Suprapubic skin (tissue), 4 donors: ENCODE measurements around the gene SEMA3F. TPM values are rescaled to one million over a fixed set of nuclear protein-coding genes. Genes with fewer than 3 reads are reported as not detected.

Experiments
- DNase-seq, 2 donors: peaks; one replicate each; pipeline ENCODE4 v3.0.0-alpha.2; 2019; ENCODE audit warnings: low spot score in 2 of 2
- H3K27ac ChIP-seq: fragments of 200-600 bp; sonication (generic); one replicate; pipeline ENCODE4 v1.5.1; 2019
- H3K27me3 ChIP-seq: fragments of 200-600 bp; sonication (generic); one replicate; pipeline ENCODE4 v1.5.1; 2019
- H3K36me3 ChIP-seq: fragments of 200-600 bp; sonication (generic); one replicate; pipeline ENCODE4 v1.5.1; 2019
- H3K4me1 ChIP-seq: fragments of 200-600 bp; sonication (generic); one replicate; pipeline ENCODE4 v1.5.1; 2019
- H3K4me3 ChIP-seq: fragments of 200-600 bp; sonication (generic); one replicate; pipeline ENCODE4 v1.5.1; 2019; ENCODE audit warnings: mild to moderate bottlenecking
- H3K9me3 ChIP-seq: fragments of 200-600 bp; sonication (generic); one replicate; pipeline ENCODE4 v1.5.1; 2019
- CTCF ChIP-seq, 2 donors: fragments of 200-600 bp in 1 of 2; fragments of 450-650 bp in 1 of 2; sonication (generic) in 1 of 2; IDR thresholded peaks; one replicate each; pipeline ENCODE4 v1.5.1; 2016 to 2019; ENCODE audit warnings: antibody characterized with exemption in 2 of 2, mild to moderate bottlenecking in 1 of 2, moderate library complexity in 1 of 2
- EP300 ChIP-seq: sonication (generic); formaldehyde crosslinking; IDR thresholded peaks from one replicate; pipeline ENCODE4 v1.6.1; 2017; ENCODE audit warnings: antibody characterized with exemption
- POLR2A ChIP-seq, 2 donors: fragments of 450-650 bp; IDR thresholded peaks; one replicate each; pipeline ENCODE4 v1.6.1; 2017; ENCODE audit warnings: antibody characterized with exemption in 2 of 2, mild to moderate bottlenecking in 2 of 2, moderate library complexity in 2 of 2
- POLR2AphosphoS5 ChIP-seq, 3 donors: sonication (generic); formaldehyde crosslinking; IDR thresholded peaks; one replicate each; pipeline ENCODE4 v1.6.1; 2017; ENCODE audit warnings: antibody characterized with exemption in 3 of 3
- WGBS: methylation state at CpG from one replicate; pipeline ENCODE4 v1.1.5; 2018; 5-methylcytosine and 5-hydroxymethylcytosine counted together
- total RNA-seq, 4 donors: library from RNA; depleted of rRNA; stranded (reverse); fragments of >200 nt; gene quantifications; one replicate each; pipeline ENCODE4 v1.1.0, GENCODE V29; 2016

The SEMA3F gene
- total RNA-seq, 4 donors from 2014 or later, result 123 to 188 (median 130) TPM

- no peaks in the 10 kb centered on the region for H3K36me3 ChIP-seq
- H3K27me3 ChIP-seq, result no peaks in the 10 kb centered on the region
- DNase-seq, result no peak
- WGBS, result 73% methylated on average over 6 of the region's 6 CpGs
- H3K27ac ChIP-seq, result no peak overlapping the region
- no peaks in the 10 kb centered on the region for H3K9me3 ChIP-seq
- H3K4me3 ChIP-seq, result no peak overlapping the region
- H3K4me1 ChIP-seq, result peaks cover 16% of the 10 kb centered on the region
- TF ChIP-seq CTCF (IDR thresholded peaks at IDR 0.05), result no peak
- no peak for TF ChIP-seq POLR2AphosphoS5 (IDR thresholded peaks at IDR 0.05)
- no peak for TF ChIP-seq POLR2A (IDR thresholded peaks at IDR 0.05)
- no peak for TF ChIP-seq EP300
Measured at GRCh38 chr3:50132421-50133282, 22.5 kb upstream of the SEMA3F start.

- TF ChIP-seq POLR2A (IDR thresholded peaks at IDR 0.05), result no peak
- TF ChIP-seq EP300, result no peak
- no peak for TF ChIP-seq POLR2AphosphoS5 (IDR thresholded peaks at IDR 0.05)
- TF ChIP-seq CTCF (IDR thresholded peaks at IDR 0.05), result no peak
- WGBS, result 72% methylated on average over 4 of the region's 4 CpGs
- peaks cover 22% of the 10 kb centered on the region for H3K4me1 ChIP-seq
- H3K27ac ChIP-seq, result no peak overlapping the region
- no peaks in the 10 kb centered on the region for H3K9me3 ChIP-seq
- no peaks in the 10 kb centered on the region for H3K27me3 ChIP-seq
- DNase-seq, result no peak
- no peak overlapping the region for H3K4me3 ChIP-seq
- no peaks in the 10 kb centered on the region for H3K36me3 ChIP-seq
Measured at GRCh38 chr3:50133283-50133615, 21.9 kb upstream of the SEMA3F start.

- no peaks in the 10 kb centered on the region for H3K9me3 ChIP-seq
- no peak overlapping the region for H3K4me3 ChIP-seq
- H3K27ac ChIP-seq, result no peak overlapping the region
- no peak for TF ChIP-seq EP300
- TF ChIP-seq POLR2AphosphoS5 (IDR thresholded peaks at IDR 0.05), result no peak
- TF ChIP-seq POLR2A (IDR thresholded peaks at IDR 0.05), result no peak
- no peak for TF ChIP-seq CTCF (IDR thresholded peaks at IDR 0.05)
- DNase-seq, result no peak
- H3K36me3 ChIP-seq, result no peaks in the 10 kb centered on the region
- 40% methylated on average over 2 of the region's 2 CpGs for WGBS
- peaks cover 33% of the 10 kb centered on the region for H3K4me1 ChIP-seq
- no peaks in the 10 kb centered on the region for H3K27me3 ChIP-seq
Measured at GRCh38 chr3:50134367-50134766, 20.8 kb upstream of the SEMA3F start.

- Histone ChIP-seq H3K4me3 (no peak overlapping the region), H3K27me3 (no peaks in the 10 kb centered on the region), H3K27ac (no peak overlapping the region), H3K36me3 (no peaks in the 10 kb centered on the region), H3K4me1 (peaks cover 38% of the 10 kb centered on the region), H3K9me3 (no peaks in the 10 kb centered on the region)
- no peak for DNase-seq
- WGBS, result 94% methylated on average over 5 of the region's 5 CpGs
- TF ChIP-seq EP300 (no peak), CTCF (IDR thresholded peaks at IDR 0.05) (no peak), POLR2A (IDR thresholded peaks at IDR 0.05) (no peak), POLR2AphosphoS5 (IDR thresholded peaks at IDR 0.05) (no peak)
Measured at GRCh38 chr3:50135964-50136363, 19.2 kb upstream of the SEMA3F start.

- 67% methylated on average over 3 of the region's 6 CpGs for WGBS
- Histone ChIP-seq H3K4me1 (peaks cover 38% of the 10 kb centered on the region), H3K27me3 (no peaks in the 10 kb centered on the region), H3K27ac (no peak overlapping the region), H3K9me3 (no peaks in the 10 kb centered on the region), H3K36me3 (no peaks in the 10 kb centered on the region), H3K4me3 (no peak overlapping the region)
- TF ChIP-seq POLR2A (IDR thresholded peaks at IDR 0.05), result no peak
- no peak for TF ChIP-seq EP300
- TF ChIP-seq POLR2AphosphoS5 (IDR thresholded peaks at IDR 0.05), result no peak
- no peak for TF ChIP-seq CTCF (IDR thresholded peaks at IDR 0.05)
- no peak for DNase-seq
Measured at GRCh38 chr3:50136714-50137405, 18.3 kb upstream of the SEMA3F start.
